Neural cell (in vitro differentiated cells): ENCODE measurements around the gene PPP3CA. TPM values are rescaled to one million over a fixed set of nuclear protein-coding genes. Genes with fewer than 3 reads are reported as not detected.
"Not testable (repeated sequence)": the region's sequence is repeated elsewhere in the genome, so short reads cannot be mapped to it uniquely, and the experiment has no call there.

ENCODE experiments used
- H2AFZ ChIP-seq: fragments of 200-600, 300-800 bp; sonication (generic), shearing (Covaris generic); 2 replicates; pipeline ENCODE4 v1.6.0; 2014; ENCODE audit warnings: low read depth, mild to moderate bottlenecking, antibody characterized with exemption, low read length, moderate library complexity
- H3F3A ChIP-seq: fragments of 200-600 bp; shearing (Covaris generic); 2 replicates; pipeline ENCODE4 v1.6.1; 2016; ENCODE audit warnings: mild to moderate bottlenecking, moderate library complexity, mixed read lengths, antibody characterized with exemption, low read length; ENCODE audit not compliant: insufficient read depth, poor library complexity, severe bottlenecking
- H3K27ac ChIP-seq: fragments of 200-600, 300-800 bp; sonication (generic), shearing (Covaris generic); 2 replicates; pipeline ENCODE4 v1.5.1; 2014; ENCODE audit warnings: mild to moderate bottlenecking, low read length, moderate library complexity
- H3K27me3 ChIP-seq: fragments of 300-800, 200-600 bp; sonication (generic), shearing (Covaris generic); 2 replicates; pipeline ENCODE4 v1.6.0; 2014; ENCODE audit warnings: mild to moderate bottlenecking, low read depth, low read length, moderate library complexity; ENCODE audit not compliant: insufficient read depth
- H3K36me3 ChIP-seq: fragments of 300-800, 200-600 bp; sonication (generic), shearing (Covaris generic); 2 replicates; pipeline ENCODE4 v1.5.1; 2014; ENCODE audit warnings: mild to moderate bottlenecking, antibody characterized with exemption, low read length, moderate library complexity; ENCODE audit not compliant: insufficient read depth
- H3K4me2 ChIP-seq: fragments of 300-800, 200-600 bp; sonication (generic), shearing (Covaris generic); 2 replicates; pipeline ENCODE4 v1.6.0; 2014; ENCODE audit warnings: mild to moderate bottlenecking, low read length
- H3K4me3 ChIP-seq: fragments of 300-800, 200-600 bp; sonication (generic), shearing (Covaris generic); 2 replicates; pipeline ENCODE4 v1.5.1; 2014; ENCODE audit warnings: mild to moderate bottlenecking, low read length, moderate library complexity
- H3K79me2 ChIP-seq: fragments of 200-600 bp; shearing (Covaris generic); replicated peaks from 2 replicates; pipeline ENCODE4 v1.6.0; 2014; ENCODE audit warnings: mild to moderate bottlenecking, low read length, moderate library complexity; ENCODE audit not compliant: insufficient read depth
- H3K9ac ChIP-seq: fragments of 300-800, 200-600 bp; sonication (generic), shearing (Covaris generic); 2 replicates; pipeline ENCODE4 v1.6.1; 2016; ENCODE audit warnings: mild to moderate bottlenecking, low read length, mixed read lengths
- H3K9me2 ChIP-seq: fragments of 200-600 bp; shearing (Covaris generic); 2 replicates; pipeline ENCODE4 v1.6.1; 2016; ENCODE audit warnings: mild to moderate bottlenecking, low read length, mixed read lengths; ENCODE audit not compliant: insufficient read depth
- H3K9me3 ChIP-seq: fragments of 200-600, 300-800 bp; sonication (generic), shearing (Covaris generic); 2 replicates; pipeline ENCODE4 v1.6.1; 2016; ENCODE audit warnings: mild to moderate bottlenecking, mixed run types, low read length, moderate library complexity, mixed read lengths
- H4K20me1 ChIP-seq: fragments of 200-600 bp; shearing (Covaris generic); 2 replicates; pipeline ENCODE4 v1.6.1; 2016; ENCODE audit warnings: mild to moderate bottlenecking, mixed run types; ENCODE audit not compliant: insufficient read depth
- CTCF ChIP-seq: fragments of 450-650 bp; IDR thresholded peaks from 2 replicates; pipeline ENCODE4 v1.5.1; 2014; ENCODE audit warnings: antibody characterized with exemption, mild to moderate bottlenecking, moderate library complexity; ENCODE audit not compliant: poor library complexity, severe bottlenecking
- EP300 ChIP-seq: fragments of 450-650 bp; conservative IDR thresholded peaks from 2 replicates; pipeline ENCODE4 v1.6.1; 2014; ENCODE audit warnings: antibody characterized with exemption, mild to moderate bottlenecking, moderate library complexity; ENCODE audit not compliant: poor library complexity, severe bottlenecking
- EZH2 ChIP-seq: fragments of 200-600, 300-800 bp; shearing (Covaris generic), sonication (generic); IDR thresholded peaks from 2 replicates; pipeline ENCODE4 v1.6.1; 2014; ENCODE audit warnings: antibody characterized with exemption, low read length, borderline replicate concordance, mild to moderate bottlenecking; ENCODE audit not compliant: insufficient read depth, poor library complexity, severe bottlenecking
- MXI1 ChIP-seq: fragments of 450-650 bp; conservative IDR thresholded peaks from 2 replicates; pipeline ENCODE4 v1.6.1; 2014; ENCODE audit warnings: antibody characterized with exemption, mild to moderate bottlenecking; ENCODE audit not compliant: poor library complexity, severe bottlenecking
- POLR2AphosphoS5 ChIP-seq: IDR thresholded peaks from 2 replicates; pipeline ENCODE4 v1.6.1; 2012
- RAD21 ChIP-seq: fragments of 450-650 bp; conservative IDR thresholded peaks from 2 replicates; pipeline ENCODE4 v1.6.1; 2014; ENCODE audit warnings: antibody characterized with exemption, mild to moderate bottlenecking, moderate library complexity
- REST ChIP-seq: IDR thresholded peaks from 2 replicates; pipeline ENCODE4 v1.6.1; 2012; ENCODE audit warnings: borderline replicate concordance
- SMC3 ChIP-seq: fragments of 450-650 bp; conservative IDR thresholded peaks from 2 replicates; pipeline ENCODE4 v1.6.1; 2014; ENCODE audit warnings: antibody characterized with exemption, mild to moderate bottlenecking, moderate library complexity; ENCODE audit not compliant: poor library complexity
- TAF1 ChIP-seq: IDR thresholded peaks from 2 replicates; pipeline ENCODE4 v1.6.1; 2012; ENCODE audit warnings: low read depth
- polyA plus RNA-seq: library from polyadenylated mRNA; depleted of rRNA; stranded (reverse); fragments of >200 nt; gene quantifications from 2 replicates; pipeline ENCODE4 v1.2.3, GENCODE V29; 2014

Gene PPP3CA
- polyA plus RNA-seq, 1 donor from 2014 or later, result 78.2 TPM

- no peaks in the 10 kb centered on the region for H4K20me1 ChIP-seq
- H3K9ac ChIP-seq, result no peak overlapping the region
- no peak overlapping the region for H3K4me3 ChIP-seq
- no peaks in the 10 kb centered on the region for H3K36me3 ChIP-seq
- no peak overlapping the region for H3K27ac ChIP-seq
- H3K4me2 ChIP-seq, result no peak overlapping the region
- TF ChIP-seq POLR2AphosphoS5, result no peak
- TF ChIP-seq EP300, result no peak
- TF ChIP-seq EZH2, result no peak
- no peak for TF ChIP-seq REST
- TF ChIP-seq SMC3, result no peak
- TF ChIP-seq MXI1, result no peak
- TF ChIP-seq RAD21, result no peak
- no peak for TF ChIP-seq CTCF
- TF ChIP-seq TAF1, result no peak
- no peak overlapping the region for H2AFZ ChIP-seq
- H3F3A ChIP-seq, result no peaks in the 10 kb centered on the region
- peaks cover 3% of the 10 kb centered on the region for H3K79me2 ChIP-seq
- no peaks in the 10 kb centered on the region for H3K27me3 ChIP-seq
- no peaks in the 10 kb centered on the region for H3K9me2 ChIP-seq
- H3K9me3 ChIP-seq, result no peaks in the 10 kb centered on the region
Observed at GRCh38 chr4:101237773-101238172, 109.6 kb downstream of the PPP3CA start.

- no peaks in the 10 kb centered on the region for H4K20me1 ChIP-seq
- H3K9ac ChIP-seq, result no peak overlapping the region
- H3K79me2 ChIP-seq, result peaks cover 11% of the 10 kb centered on the region
- no peaks in the 10 kb centered on the region for H3K36me3 ChIP-seq
- H3F3A ChIP-seq, result no peaks in the 10 kb centered on the region
- H3K27ac ChIP-seq, result no peak overlapping the region
- no peak overlapping the region for H3K4me2 ChIP-seq
- no peak overlapping the region for H3K4me3 ChIP-seq
- no peaks in the 10 kb centered on the region for H3K9me3 ChIP-seq
- no peaks in the 10 kb centered on the region for H3K27me3 ChIP-seq
- no peak overlapping the region for H2AFZ ChIP-seq
- TF ChIP-seq POLR2AphosphoS5 (no peak), RAD21 (no peak), SMC3 (no peak), MXI1 (no peak), EP300 (no peak), EZH2 (no peak), REST (no peak), TAF1 (no peak), CTCF (no peak)
- H3K9me2 ChIP-seq, result no peaks in the 10 kb centered on the region
Observed at GRCh38 chr4:101236097-101236496, 111.2 kb downstream of the PPP3CA start.

GRCh38 chr4:101234141-101234540 is 113.2 kb downstream of the PPP3CA start:
- not testable (repeated sequence) for H3K4me3 ChIP-seq, H3K9me2 ChIP-seq, H4K20me1 ChIP-seq, H3F3A ChIP-seq, H2AFZ ChIP-seq, H3K9me3 ChIP-seq, H3K4me2 ChIP-seq, H3K27ac ChIP-seq, H3K9ac ChIP-seq, H3K36me3 ChIP-seq, H3K27me3 ChIP-seq
- peaks cover 16% of the 10 kb centered on the region for H3K79me2 ChIP-seq
